CD4-positive, alpha-beta memory T cell (primary cell): ENCODE measurements around the gene RBM39. TPM values are rescaled to one million over a fixed set of nuclear protein-coding genes. Genes with fewer than 3 reads are reported as not detected.
"Not testable (repeated sequence)": the region's sequence is repeated elsewhere in the genome, so short reads cannot be mapped to it uniquely, and the experiment has no call there.

Source experiments
- CTCF ChIA-PET: fragments of 350-600 bp; sonication (Branson Sonifier 250); formaldehyde crosslinking; loops from one replicate; lab custom pipeline; 2021; ENCODE audit warnings: inconsistent platforms; ENCODE audit not compliant: partially characterized antibody; lab: Charles Lee
- POLR2A ChIA-PET: fragments of 350-600 bp; sonication (Branson Sonifier 250); formaldehyde crosslinking; loops from one replicate; lab custom pipeline; 2021; ENCODE audit not compliant: partially characterized antibody; lab: Charles Lee
- DNase-seq, 5 donors: peaks; one replicate each; pipeline versions ENCODE4 v3.0.0 to v3.0.0-alpha.2; 2020 to 2022; ENCODE audit warnings: mixed read lengths in 1 of 5
- H3K27ac ChIP-seq: one replicate; pipeline ENCODE4 v1.7.0; 2013; ENCODE audit warnings: low read depth, low read length
- H3K27me3 ChIP-seq: 2 replicates; pipeline ENCODE4 v1.7.0; 2013; ENCODE audit warnings: mild to moderate bottlenecking, low read length, moderate library complexity; ENCODE audit not compliant: insufficient read depth
- H3K36me3 ChIP-seq: 2 replicates; pipeline ENCODE4 v1.7.0; 2013; ENCODE audit warnings: mild to moderate bottlenecking, low read length, moderate library complexity; ENCODE audit not compliant: insufficient read depth
- H3K4me1 ChIP-seq: 2 replicates; pipeline ENCODE4 v1.7.0; 2013; ENCODE audit warnings: mild to moderate bottlenecking, low read length, moderate library complexity; ENCODE audit not compliant: insufficient read depth
- H3K4me3 ChIP-seq, 2 donors: one replicate each; pipeline ENCODE4 v1.7.0; 2013; ENCODE audit warnings: low read length in 2 of 2, mild to moderate bottlenecking in 1 of 2
- H3K9me3 ChIP-seq, 2 donors: one replicate each; pipeline ENCODE4 v1.7.0; 2013; ENCODE audit warnings: low read length in 2 of 2, control low read depth in 1 of 2; ENCODE audit not compliant: control insufficient read depth in 1 of 2
- H3K27ac Mint-ChIP-seq, 7 donors: one replicate each; pipeline ENCODE4 v1.8.0; 2020 to 2021; ENCODE audit warnings: mixed read lengths in 7 of 7, mild to moderate bottlenecking in 6 of 7, inconsistent platforms in 3 of 7, moderate library complexity in 3 of 7
- H3K27me3 Mint-ChIP-seq, 2 donors: one replicate each; pipeline ENCODE4 v1.8.0; 2020 to 2021; ENCODE audit warnings: mixed read lengths in 2 of 2
- H3K36me3 Mint-ChIP-seq, 2 donors: one replicate each; pipeline ENCODE4 v1.8.0; 2020 to 2021; ENCODE audit warnings: mixed read lengths in 2 of 2, inconsistent platforms in 1 of 2, mild to moderate bottlenecking in 1 of 2
- H3K4me1 Mint-ChIP-seq, 4 donors: one replicate each; pipeline ENCODE4 v1.8.0; 2020 to 2021; ENCODE audit warnings: mixed read lengths in 4 of 4, mild to moderate bottlenecking in 1 of 4
- H3K4me3 Mint-ChIP-seq, 8 donors: one replicate each; pipeline ENCODE4 v1.8.0; 2020 to 2021; ENCODE audit warnings: mixed read lengths in 8 of 8, mild to moderate bottlenecking in 7 of 8, moderate library complexity in 6 of 8, inconsistent platforms in 3 of 8
- H3K9me3 Mint-ChIP-seq, 8 donors: one replicate each; pipeline ENCODE4 v1.8.0; 2020 to 2021; ENCODE audit warnings: mixed read lengths in 8 of 8, mild to moderate bottlenecking in 5 of 8, inconsistent platforms in 3 of 8, moderate library complexity in 1 of 8
- intact Hi-C: fragments of 100-400 bp; cut with micrococcal nuclease; formaldehyde crosslinking; loops from one replicate; pipeline ENCODE4 v1.15.1; 2023
- polyA plus RNA-seq, 2 donors: library from polyadenylated mRNA; unstranded; fragments of 300-500 nt; fragmentation: Illumina TruSeq; gene quantifications; one replicate each; pipeline ENCODE4 v1.2.3, GENCODE V29; 2021
- total RNA-seq, 2 experiments: library from RNA; stranded (reverse); gene quantifications; one replicate each; pipeline ENCODE4 v1.2.3, GENCODE V29; 2021

RBM39 gene
- total and polyA plus RNA-seq, 4 experiments from 2014 or later, result 76.7 to 665 (median 392) TPM

- ChIA-PET CTCF (interaction anchor here (1.0 to 3.3 kb wide), 6 partner anchors 10 to 308 kb away, joined by 3 to 54 read pairs (median 4); partner anchors contain the start of genes NFS1, RBM39 and ROMO1), POLR2A (interaction anchor here (0.6 to 20.6 kb wide), 20 partner anchors 9 to 1960 kb away, joined by 3 to 1007 read pairs (median 5); partner anchors contain the start of genes CEP250, CHMP4B, CPNE1 and NFS1)
- peaks cover 89% of the 10 kb centered on the region for H3K4me1 ChIP-seq
- H3K4me3 ChIP-seq, result peak overlapping the region in 1 of 2 donors; percentile 21
- intact Hi-C loops, result loop anchor here (1.0 to 10.0 kb wide), 3 partner anchors 29 to 181 kb away; partner anchors contain the start of genes RBM39 and SCAND1
- Mint-ChIP-seq H3K27me3 (no peaks in the 10 kb centered on the region), H3K4me1 (peaks cover 52 to 93% (median 69%) of the 10 kb centered on the region in 4 donors), H3K36me3 (peaks cover 7 to 24% of the 10 kb centered on the region in 2 donors), H3K4me3 (peak overlapping the region; percentile 68 to 92 (median 82)), H3K27ac (peak overlapping the region; percentile 96 to 100 (median 100)), H3K9me3 (peaks cover 0 to 4% (median 0%) of the 10 kb centered on the region in 8 donors)
- no peaks in the 10 kb centered on the region for H3K9me3 ChIP-seq
- H3K27ac ChIP-seq, result peak overlapping the region; percentile 94
- DNase-seq, result no peak
- H3K36me3 ChIP-seq, result peaks cover 4% of the 10 kb centered on the region
- no peaks in the 10 kb centered on the region for H3K27me3 ChIP-seq
Observed at GRCh38 chr20:35771367-35771688, 29.3 kb upstream of the RBM39 start.

GRCh38 chr20:35768731-35769664 lies 26.9 kb upstream of the RBM39 start:
- intact Hi-C loops, result no loop called here
- H3K9me3 ChIP-seq, result no peaks in the 10 kb centered on the region
- peak overlapping the region; percentile 2 to 30 for H3K4me3 ChIP-seq
- Mint-ChIP-seq H3K27me3 (no peaks in the 10 kb centered on the region), H3K27ac (peak overlapping the region; percentile 96 to 100 (median 100)), H3K4me3 (peak overlapping the region in 7 of 8 donors; percentile 76 to 94 (median 90)), H3K4me1 (peaks cover 40 to 84% (median 57%) of the 10 kb centered on the region in 4 donors), H3K36me3 (peaks cover 3 to 11% of the 10 kb centered on the region in 2 donors), H3K9me3 (peaks cover 0 to 4% (median 0%) of the 10 kb centered on the region in 8 donors)
- H3K4me1 ChIP-seq, result peaks cover 85% of the 10 kb centered on the region
- H3K27me3 ChIP-seq, result no peaks in the 10 kb centered on the region
- POLR2A ChIA-PET, result interaction anchor here (0.6 to 20.6 kb wide), 12 partner anchors 12 to 185 kb away, joined by 3 to 1007 read pairs (median 5); partner anchors contain the start of genes RBM39, SCAND1 and SPAG4
- DNase-seq, result peak in 2 of 5 donors; percentile 23 to 65
- peak overlapping the region; percentile 94 for H3K27ac ChIP-seq
- H3K36me3 ChIP-seq, result no peaks in the 10 kb centered on the region
- CTCF ChIA-PET, result interaction anchor here (0.7 to 6.1 kb wide), 4 partner anchors 26 to 185 kb away, joined by 3 to 63 read pairs (median 4); partner anchors contain the start of genes RBM39 and SCAND1

- no peaks in the 10 kb centered on the region for H3K27me3 Mint-ChIP-seq
- H3K4me3 ChIP-seq, result peak overlapping the region; percentile 2 to 30
- peaks cover 3% of the 10 kb centered on the region in 2 donors for H3K36me3 Mint-ChIP-seq
- ChIA-PET POLR2A (interaction anchor here (0.6 to 20.6 kb wide), 12 partner anchors 14 to 425 kb away, joined by 3 to 1007 read pairs (median 5); partner anchors contain the start of genes RBM39 and SCAND1), CTCF (interaction anchor here (1.0 to 6.1 kb wide), 4 partner anchors 25 to 186 kb away, joined by 4 to 63 read pairs (median 4); partner anchors contain the start of genes RBM39 and SCAND1)
- peak overlapping the region; percentile 96 to 100 (median 100) for H3K27ac Mint-ChIP-seq
- intact Hi-C loops, result no loop called here
- peaks cover 76% of the 10 kb centered on the region for H3K4me1 ChIP-seq
- peak; percentile 76 to 86 (median 79) for DNase-seq
- H3K9me3 Mint-ChIP-seq, result peaks cover 0 to 4% (median 0%) of the 10 kb centered on the region in 8 donors
- H3K36me3 ChIP-seq, result no peaks in the 10 kb centered on the region
- peak overlapping the region; percentile 94 for H3K27ac ChIP-seq
- peaks cover 31 to 72% (median 46%) of the 10 kb centered on the region in 4 donors for H3K4me1 Mint-ChIP-seq
- no peaks in the 10 kb centered on the region for H3K9me3 ChIP-seq
- no peaks in the 10 kb centered on the region for H3K27me3 ChIP-seq
- peak overlapping the region; percentile 76 to 94 (median 88) for H3K4me3 Mint-ChIP-seq
Observed at GRCh38 chr20:35767683-35768481, 25.8 kb upstream of the RBM39 start.

- peaks cover 74% of the 10 kb centered on the region for H3K4me1 ChIP-seq
- Mint-ChIP-seq H3K36me3 (peaks cover 0 to 3% of the 10 kb centered on the region in 2 donors), H3K27ac (peak overlapping the region; percentile 82 to 100 (median 100)), H3K4me1 (peaks cover 34 to 68% (median 47%) of the 10 kb centered on the region in 4 donors), H3K9me3 (peaks cover 0 to 4% (median 0%) of the 10 kb centered on the region in 8 donors), H3K4me3 (peak overlapping the region in 3 of 8 donors; percentile 21 to 67 (median 33)), H3K27me3 (no peaks in the 10 kb centered on the region)
- intact Hi-C loops, result no loop called here
- no peak for DNase-seq
- H3K27ac ChIP-seq, result peak overlapping the region; percentile 94
- no peaks in the 10 kb centered on the region for H3K9me3 ChIP-seq
- no peak overlapping the region for H3K4me3 ChIP-seq
- H3K36me3 ChIP-seq, result no peaks in the 10 kb centered on the region
- ChIA-PET CTCF (interaction anchor here (6.1 kb wide), 1 partner anchor 24 kb away, joined by 63 read pairs; the partner anchor contains the start of gene RBM39), POLR2A (interaction anchor here (20.6 kb wide), 1 partner anchor 27 kb away, joined by 1007 read pairs; the partner anchor contains the start of gene RBM39)
- H3K27me3 ChIP-seq, result no peaks in the 10 kb centered on the region
Observed at GRCh38 chr20:35766843-35767242, 24.8 kb upstream of the RBM39 start.

GRCh38 chr20:35764936-35765335 lies 22.9 kb upstream of the RBM39 start:
- H3K4me3 ChIP-seq, H3K36me3 Mint-ChIP-seq, H3K9me3 ChIP-seq, H3K9me3 Mint-ChIP-seq, DNase-seq, intact Hi-C loops, H3K27me3 ChIP-seq, H3K27me3 Mint-ChIP-seq, H3K4me3 Mint-ChIP-seq, H3K36me3 ChIP-seq: not testable (repeated sequence)
- POLR2A ChIA-PET, result interaction anchor here (1.8 to 20.6 kb wide), 2 partner anchors 8 to 26 kb away, joined by 5 to 1007 read pairs; partner anchors contain the start of genes PHF20 and RBM39
- Mint-ChIP-seq H3K4me1 (peaks cover 26 to 50% (median 37%) of the 10 kb centered on the region in 4 donors), H3K27ac (peak overlapping the region in 6 of 7 donors; percentile 29 to 77 (median 71))
- peak overlapping the region; percentile 10 for H3K27ac ChIP-seq
- H3K4me1 ChIP-seq, result peaks cover 57% of the 10 kb centered on the region
- CTCF ChIA-PET, result interaction anchor here (1.5 to 6.1 kb wide), 2 partner anchors 22 to 26 kb away, joined by 4 to 63 read pairs; partner anchors contain the start of gene RBM39

GRCh38 chr20:35762461-35762860 lies 20.4 kb upstream of the RBM39 start:
- H3K27ac Mint-ChIP-seq, result peak overlapping the region in 5 of 7 donors; percentile 25 to 87 (median 60)
- peaks cover 8 to 26% (median 17%) of the 10 kb centered on the region in 4 donors for H3K4me1 Mint-ChIP-seq
- intact Hi-C loops, result no loop called here
- H3K36me3 Mint-ChIP-seq, result no peaks in the 10 kb centered on the region
- no peak for DNase-seq
- H3K9me3 ChIP-seq, result no peaks in the 10 kb centered on the region
- ChIA-PET POLR2A (interaction anchor here (1.0 to 20.6 kb wide), 2 partner anchors 9 to 23 kb away, joined by 4 to 1007 read pairs; partner anchors contain the start of genes PHF20 and RBM39), CTCF (no interaction called here)
- H3K27me3 Mint-ChIP-seq, result no peaks in the 10 kb centered on the region
- peaks cover 32% of the 10 kb centered on the region for H3K4me1 ChIP-seq
- H3K27me3 ChIP-seq, result no peaks in the 10 kb centered on the region
- no peak overlapping the region for H3K4me3 Mint-ChIP-seq
- no peak overlapping the region for H3K4me3 ChIP-seq
- no peaks in the 10 kb centered on the region for H3K36me3 ChIP-seq
- H3K27ac ChIP-seq, result no peak overlapping the region
- H3K9me3 Mint-ChIP-seq, result no peaks in the 10 kb centered on the region
